Right lobe of liver (tissue), 6 donors: Measurements from ENCODE around the gene ATP4A. TPM values are rescaled to one million over a fixed set of nuclear protein-coding genes. Genes with fewer than 3 reads are reported as not detected.

Experiments used
- ATAC-seq, 4 donors: fragments of 200-7000 bp; cut with Tn5 transposase; one replicate each; pipeline ENCODE4 v1.9.1; 2020; ENCODE audit warnings: mild to moderate bottlenecking in 4 of 4, moderate library complexity in 4 of 4
- DNase-seq, 3 donors: peaks; one replicate each; pipeline ENCODE4 v3.0.0-alpha.2; 2020
- H3K27ac ChIP-seq, 3 donors: fragments of 200-600 bp; one replicate each; pipeline ENCODE4 v1.8.0; 2022
- H3K27me3 ChIP-seq, 2 donors: fragments of 200-600 bp; one replicate each; pipeline ENCODE4 v1.8.0; 2022
- H3K36me3 ChIP-seq, 4 donors: fragments of 200-600 bp; sonication (generic) in 1 of 4; one replicate each; pipeline versions ENCODE4 v1.5.1 to v1.8.0; 2017 to 2022; ENCODE audit warnings: control low read depth in 1 of 4
- H3K4me1 ChIP-seq, 4 donors: fragments of 200-600 bp; sonication (generic) in 1 of 4; one replicate each; pipeline versions ENCODE4 v1.5.1 to v1.8.0; 2017 to 2022; ENCODE audit warnings: control low read depth in 1 of 4
- H3K4me3 ChIP-seq, 3 donors: fragments of 200-600 bp; one replicate each; pipeline ENCODE4 v1.8.0; 2022
- H3K9me3 ChIP-seq, 4 donors: fragments of 200-600 bp; sonication (generic) in 1 of 4; one replicate each; pipeline versions ENCODE4 v1.5.1 to v1.8.0; 2017 to 2022; ENCODE audit warnings: control low read depth in 1 of 4
- CTCF ChIP-seq, 4 donors: fragments of 200-600 bp in 3 of 4; fragments of 450-650 bp in 1 of 4; IDR thresholded peaks; one replicate each; pipeline versions ENCODE4 v1.5.1 to v1.8.0; 2016 to 2022; ENCODE audit warnings: antibody characterized with exemption in 4 of 4, mild to moderate bottlenecking in 2 of 4
- POLR2A ChIP-seq: fragments of 450-650 bp; IDR thresholded peaks from one replicate; pipeline ENCODE4 v1.6.1; 2017; ENCODE audit warnings: antibody characterized with exemption, mild to moderate bottlenecking
- WGBS: methylation state at CpG from one replicate; pipeline ENCODE4 v1.1.6; 2018; ENCODE audit warnings: low coverage, low lambda C conversion rate; ENCODE audit not compliant: insufficient coverage; ENCODE audit errors: missing lambda C conversion rate; 5-methylcytosine and 5-hydroxymethylcytosine counted together
- intact Hi-C, 2 donors: fragments of 100-400 bp; cut with DNase I; formaldehyde crosslinking; loops; one replicate each; pipeline versions ENCODE4 v1.11.2 to v1.14.1; 2022
- total RNA-seq, 6 experiments: library from RNA; depleted of rRNA in 2 of 6; stranded (reverse); fragments of >200 nt in 2 of 6; fragmentation: NEBNext Ultra II Directional in 3 of 6; extraction: Animal tissue kit (Norgen Biotek cat#: 25700) in 3 of 6; gene quantifications; one replicate each; pipeline versions ENCODE4 v1.1.0 to v1.2.4, GENCODE V29; 2016 to 2023
- donor health status: DM: no; HTN: yes; CAD: no.
- donor health status: DM: no; HTN: no; CAD: no.
- donor health status: DM: no; HTN: no; CAD: no.
- donor health status: DM: no; HTN: yes; CAD: no.
- donor health status: DM: no; HTN: yes; CAD: no.

Gene ATP4A
- total RNA-seq, 6 experiments from 2014 or later: 0.06 TPM; not detected in 5

- WGBS: 64% methylated on average over 6 of the region's 12 CpGs
- no peak for DNase-seq
- intact Hi-C loops: no loop called here
These were observed 23.6 kb downstream of the ATP4A start for GRCh38 chr19:35539850-35540249.

GRCh38 chr19:35539314-35539713 lies 24.1 kb downstream of the ATP4A start:
- WGBS: 66% methylated on average over 6 of the region's 6 CpGs
- intact Hi-C loops: no loop called here
- Histone ChIP-seq H3K9me3 (no peaks in the 10 kb centered on the region), H3K36me3 (no peaks in the 10 kb centered on the region), H3K27ac (no peak overlapping the region), H3K4me3 (no peak overlapping the region), H3K27me3 (no peaks in the 10 kb centered on the region), H3K4me1 (no peaks in the 10 kb centered on the region)
- ATAC-seq (no peak), DNase-seq (no peak)
- TF ChIP-seq CTCF (IDR thresholded peaks at IDR 0.05): no peak
- TF ChIP-seq POLR2A: no peak

More at GRCh38 chr19:35539850-35540249, 23.6 kb downstream of the ATP4A start:
- ATAC-seq: no peak
- Histone ChIP-seq H3K27ac (no peak overlapping the region), H3K4me3 (no peak overlapping the region), H3K9me3 (no peaks in the 10 kb centered on the region), H3K4me1 (no peaks in the 10 kb centered on the region), H3K27me3 (no peaks in the 10 kb centered on the region), H3K36me3 (no peaks in the 10 kb centered on the region)
- TF ChIP-seq CTCF (IDR thresholded peaks at IDR 0.05) (no peak), POLR2A (no peak)

GRCh38 chr19:35534803-35535480 lies 28.5 kb downstream of the ATP4A start:
- no peaks in the 10 kb centered on the region for H3K27me3 ChIP-seq
- no peak overlapping the region for H3K27ac ChIP-seq
- ATAC-seq (no peak), DNase-seq (no peak)
- no peaks in the 10 kb centered on the region for H3K9me3 ChIP-seq
- whole genome bisulfite sequencing: 67% methylated on average over 9 of the region's 10 CpGs
- intact Hi-C loops: no loop called here
- H3K4me3 ChIP-seq: no peak overlapping the region
- TF ChIP-seq POLR2A: no peak
- no peak for TF ChIP-seq CTCF (IDR thresholded peaks at IDR 0.05)
- H3K36me3 ChIP-seq: no peaks in the 10 kb centered on the region
- H3K4me1 ChIP-seq: no peaks in the 10 kb centered on the region

GRCh38 chr19:35533822-35534392 lies 29.6 kb downstream of the ATP4A start:
- TF ChIP-seq CTCF (IDR thresholded peaks at IDR 0.05): no peak
- TF ChIP-seq POLR2A: no peak
- no peaks in the 10 kb centered on the region for H3K36me3 ChIP-seq
- ATAC-seq: peak; percentile 56 to 83 (median 74)
- DNase-seq: no peak
- no peaks in the 10 kb centered on the region for H3K27me3 ChIP-seq
- H3K4me1 ChIP-seq: no peaks in the 10 kb centered on the region
- no peak overlapping the region for H3K4me3 ChIP-seq
- H3K27ac ChIP-seq: no peak overlapping the region
- intact Hi-C loops: no loop called here
- H3K9me3 ChIP-seq: no peaks in the 10 kb centered on the region
- WGBS: 3% methylated on average over 17 of the region's 30 CpGs
